Measurements from ENCODE around the gene UTS2R. TPM values are rescaled to one million over a fixed set of nuclear protein-coding genes. Genes with fewer than 3 reads are reported as not detected.
"Not testable (repeated sequence)": the region's sequence is repeated elsewhere in the genome, so short reads cannot be mapped to it uniquely, and the experiment has no call there.

UTS2R gene
- total RNA-seq, 1 donor from 2014 or later: 0.76 TPM

DNA sequence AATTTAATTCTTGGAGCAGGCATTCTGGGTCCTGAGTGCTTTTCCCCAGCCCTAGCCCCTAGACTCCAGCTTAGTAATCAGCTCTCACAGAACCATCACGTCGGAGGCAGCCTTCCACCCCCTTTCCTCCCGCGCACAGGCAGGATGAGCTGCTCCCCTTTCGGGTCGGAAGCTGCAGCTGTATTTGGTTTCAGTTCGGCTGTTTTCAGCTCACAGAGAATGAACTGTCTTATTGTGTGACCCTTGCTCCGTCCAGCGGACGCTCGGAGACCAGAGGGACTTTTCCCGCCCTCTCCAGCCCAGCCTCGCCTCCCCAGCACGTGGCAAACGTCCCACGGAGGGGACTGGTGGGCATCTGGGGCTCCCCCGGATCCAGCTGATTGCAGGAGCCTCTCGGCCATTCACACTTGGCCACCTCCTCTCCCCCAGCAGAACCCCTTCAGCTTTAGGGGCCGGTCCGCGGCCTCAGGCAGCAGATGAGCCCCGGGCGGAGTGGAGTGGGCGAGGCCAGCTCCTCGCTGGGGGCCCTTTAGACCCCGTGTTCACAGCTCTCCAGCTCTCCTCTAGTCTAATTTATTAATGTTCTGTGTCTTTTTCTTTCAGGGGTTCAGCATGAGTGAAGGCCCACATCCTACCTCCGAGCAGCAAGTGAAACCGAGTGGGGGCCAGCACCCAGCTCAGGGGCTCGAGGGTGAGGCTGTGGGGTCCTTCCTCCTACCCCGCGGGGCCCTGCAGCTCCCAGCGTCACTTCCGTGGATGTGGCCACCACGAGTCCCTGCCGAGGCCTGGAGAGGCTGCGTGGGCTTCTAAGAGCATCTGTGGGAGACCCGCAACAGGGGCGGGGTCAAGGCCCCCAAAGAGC, 863 bp upstream of the UTS2R start:
- DNase-seq (ENCODE audit: missing footprints) (peak; percentile 51), ATAC-seq (no peak)
- intact Hi-C loops (cut with DNase I): no loop called here

DNA sequence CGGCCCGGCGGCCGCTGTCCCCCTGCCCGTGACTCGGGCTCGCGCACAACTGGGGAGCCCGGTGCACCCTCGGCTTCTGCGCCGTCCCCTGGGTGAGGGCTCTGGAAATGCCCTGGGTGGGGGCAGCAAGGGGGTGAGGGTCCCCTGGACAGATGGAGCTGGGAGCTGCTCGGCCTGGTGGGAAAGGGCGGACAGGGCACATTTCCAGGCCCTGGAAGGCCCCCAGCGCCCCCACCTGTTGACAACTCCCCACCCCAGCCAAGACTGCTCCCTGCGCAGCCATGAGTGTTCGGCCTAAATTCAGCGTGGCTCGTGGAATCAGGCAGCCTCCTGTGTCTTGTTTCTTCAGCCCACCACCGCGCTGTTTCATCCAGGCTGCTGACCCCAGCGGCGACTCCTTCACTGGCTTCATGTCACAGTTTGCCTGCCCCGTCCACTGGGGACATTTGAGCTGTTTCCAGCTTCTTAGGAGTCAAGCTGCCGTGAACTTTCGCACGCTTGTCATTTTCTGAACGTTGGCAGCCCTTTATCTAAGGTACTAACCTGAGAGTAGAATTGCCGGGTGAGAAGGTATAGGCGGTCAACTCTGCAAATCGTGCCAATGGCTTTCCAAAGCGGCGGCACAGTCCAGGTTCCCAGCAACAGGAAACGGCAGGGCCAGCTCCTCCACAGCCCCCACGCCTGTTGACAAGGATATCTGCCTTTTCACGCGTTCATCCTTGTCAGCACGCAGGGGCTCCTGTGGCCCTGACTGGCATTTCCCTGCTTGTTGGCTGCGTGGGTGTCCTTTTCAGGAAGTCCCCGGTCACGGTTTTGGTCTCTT, 895 bp downstream of the UTS2R start:
- intact Hi-C loops (cut with DNase I): no loop called here
- ATAC-seq (no peak), DNase-seq (ENCODE audit: missing footprints) (peak; percentile 46)

DNA sequence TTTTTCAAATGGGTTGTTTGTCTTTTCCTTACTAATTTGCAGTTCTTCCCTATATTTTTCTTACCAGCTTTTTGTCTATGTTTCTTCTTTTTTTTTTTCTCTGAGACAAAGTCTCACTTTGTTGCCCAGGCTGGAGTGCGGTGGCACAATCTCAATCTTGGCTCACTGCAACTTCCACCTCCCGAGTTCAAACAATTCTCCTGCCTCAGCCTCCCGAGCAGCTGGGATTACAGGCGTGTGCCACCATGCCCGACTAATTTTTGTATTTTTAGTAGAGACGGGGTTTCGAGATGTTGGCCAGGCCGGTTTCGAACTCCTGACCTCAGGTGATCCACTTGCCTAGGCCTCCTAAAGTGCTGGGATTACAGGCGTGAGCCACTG, 1.5 kb downstream of the UTS2R start:
- intact Hi-C loops (cut with DNase I); DNase-seq (ENCODE audit: missing footprints); ATAC-seq: not testable (repeated sequence)

DNA sequence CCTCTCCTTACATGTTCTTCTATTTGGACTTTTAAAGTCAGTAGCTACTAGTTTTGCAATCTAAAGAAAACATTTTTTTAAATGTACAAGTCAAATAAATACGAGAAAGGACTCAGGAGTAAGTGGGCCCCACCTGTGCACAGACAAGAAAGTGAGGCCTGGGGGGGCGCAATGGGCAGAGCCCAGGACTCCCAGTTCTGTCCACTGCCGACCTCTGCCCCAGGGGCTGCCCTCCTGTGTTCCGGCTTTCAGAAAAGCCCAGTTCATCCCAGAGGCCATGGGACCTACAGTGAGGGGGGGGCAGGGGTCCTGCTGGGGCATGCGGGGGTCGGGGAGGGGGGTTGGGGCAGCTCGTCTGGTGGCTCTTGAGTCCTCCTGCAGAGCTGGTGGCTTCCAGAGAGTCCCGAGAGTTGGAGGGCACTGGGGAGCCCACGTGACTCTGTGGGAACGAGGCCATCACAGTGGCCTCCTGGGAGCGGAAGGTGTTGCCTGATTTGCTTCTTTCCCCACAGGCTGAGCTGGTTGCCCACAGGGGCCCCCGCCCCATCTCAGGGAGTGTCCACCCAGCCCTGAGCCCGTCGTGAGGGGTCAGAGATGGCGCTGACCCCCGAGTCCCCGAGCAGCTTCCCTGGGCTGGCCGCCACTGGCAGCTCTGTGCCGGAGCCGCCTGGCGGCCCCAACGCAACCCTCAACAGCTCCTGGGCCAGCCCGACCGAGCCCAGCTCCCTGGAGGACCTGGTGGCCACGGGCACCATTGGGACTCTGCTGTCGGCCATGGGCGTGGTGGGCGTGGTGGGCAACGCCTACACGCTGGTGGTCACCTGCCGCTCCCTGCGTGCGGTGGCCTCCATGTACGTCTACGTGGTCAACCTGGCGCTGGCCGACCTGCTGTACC, 2.4 kb downstream of the UTS2R start:
- no peak for ATAC-seq
- intact Hi-C loops (cut with DNase I): no loop called here
- peak; percentile 51 for DNase-seq (ENCODE audit: missing footprints)

DNA sequence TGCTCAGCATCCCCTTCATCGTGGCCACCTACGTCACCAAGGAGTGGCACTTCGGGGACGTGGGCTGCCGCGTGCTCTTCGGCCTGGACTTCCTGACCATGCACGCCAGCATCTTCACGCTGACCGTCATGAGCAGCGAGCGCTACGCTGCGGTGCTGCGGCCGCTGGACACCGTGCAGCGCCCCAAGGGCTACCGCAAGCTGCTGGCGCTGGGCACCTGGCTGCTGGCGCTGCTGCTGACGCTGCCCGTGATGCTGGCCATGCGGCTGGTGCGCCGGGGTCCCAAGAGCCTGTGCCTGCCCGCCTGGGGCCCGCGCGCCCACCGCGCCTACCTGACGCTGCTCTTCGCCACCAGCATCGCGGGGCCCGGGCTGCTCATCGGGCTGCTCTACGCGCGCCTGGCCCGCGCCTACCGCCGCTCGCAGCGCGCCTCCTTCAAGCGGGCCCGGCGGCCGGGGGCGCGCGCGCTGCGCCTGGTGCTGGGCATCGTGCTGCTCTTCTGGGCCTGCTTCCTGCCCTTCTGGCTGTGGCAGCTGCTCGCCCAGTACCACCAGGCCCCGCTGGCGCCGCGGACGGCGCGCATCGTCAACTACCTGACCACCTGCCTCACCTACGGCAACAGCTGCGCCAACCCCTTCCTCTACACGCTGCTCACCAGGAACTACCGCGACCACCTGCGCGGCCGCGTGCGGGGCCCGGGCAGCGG, 3.2 kb downstream of the UTS2R start:
- intact Hi-C loops (cut with DNase I): no loop called here
- DNase-seq (ENCODE audit: missing footprints) (peak; percentile 66), ATAC-seq (no peak)

DNA sequence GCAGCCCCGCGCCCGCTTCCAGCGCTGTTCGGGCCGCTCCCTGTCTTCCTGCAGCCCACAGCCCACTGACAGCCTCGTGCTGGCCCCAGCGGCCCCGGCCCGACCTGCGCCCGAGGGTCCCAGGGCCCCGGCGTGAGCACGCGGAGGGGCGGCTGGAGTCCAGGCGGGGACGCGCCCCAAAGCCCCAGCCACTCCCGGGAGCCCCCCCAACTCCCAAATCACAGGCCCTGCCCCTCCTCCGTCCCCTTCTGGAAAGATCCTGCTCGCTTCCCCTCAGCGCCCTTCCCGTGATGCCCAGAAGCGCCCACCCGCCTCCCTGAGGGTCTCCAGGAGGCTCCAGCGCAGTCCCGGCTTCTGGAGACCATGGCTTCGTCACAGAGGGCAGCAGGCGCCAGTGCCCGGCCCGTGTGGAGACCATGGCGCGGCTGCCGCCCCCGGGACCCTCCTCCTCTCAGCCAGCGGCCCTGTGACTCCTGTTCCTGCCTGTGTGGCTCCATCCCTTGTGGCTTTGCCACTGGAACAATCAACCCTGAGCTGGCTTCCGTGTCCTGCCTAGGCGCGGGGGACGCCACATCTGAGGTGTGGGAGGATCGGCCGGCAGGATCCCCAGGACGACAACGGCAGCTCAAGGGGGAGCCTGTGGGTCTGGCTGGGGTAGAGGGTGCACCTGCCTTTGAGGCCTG, 3.9 kb downstream of the UTS2R start:
- intact Hi-C loops (cut with DNase I): no loop called here
- ATAC-seq: no peak

DNA sequence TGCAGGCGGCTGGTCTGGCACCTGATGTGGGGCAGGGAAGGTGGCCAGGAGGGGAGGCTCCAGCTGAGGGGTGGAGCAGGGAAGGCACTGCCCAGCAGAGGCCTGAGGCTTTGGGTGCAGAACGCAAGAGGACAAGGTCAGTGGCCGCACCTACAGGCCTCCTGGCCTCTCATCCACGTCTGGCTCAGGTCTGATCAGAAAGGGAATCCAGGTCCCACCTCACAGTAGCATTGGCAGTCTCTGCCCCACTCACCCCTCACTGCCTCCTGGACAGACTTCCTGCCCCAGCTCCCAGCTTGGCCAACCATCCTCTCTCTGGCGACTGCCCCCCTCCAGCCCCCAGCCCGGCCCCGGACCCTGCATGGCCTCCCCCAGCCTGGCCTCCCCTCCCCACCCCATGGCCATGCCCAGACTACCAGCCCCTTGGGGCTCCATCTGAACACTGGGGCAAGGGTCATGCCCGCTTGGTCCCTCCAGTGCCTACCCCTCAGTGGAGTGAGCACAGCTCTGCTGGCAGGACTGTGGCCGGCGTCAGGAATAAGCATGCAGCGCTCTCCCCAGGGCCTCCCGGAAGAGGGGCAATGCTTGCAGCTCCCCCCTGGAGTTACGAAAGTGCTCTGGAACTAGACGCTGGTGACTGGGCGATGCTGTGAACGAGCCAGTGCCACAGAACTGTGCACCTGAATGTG, 4.6 kb downstream of the UTS2R start:
- DNase-seq (ENCODE audit: missing footprints): peak; percentile 57
- no peak for ATAC-seq
- intact Hi-C loops (cut with DNase I): no loop called here

More for the DNA sequence above, 3.9 kb downstream of the UTS2R start:
- DNase-seq (ENCODE audit: missing footprints): peak; percentile 46

DNA sequence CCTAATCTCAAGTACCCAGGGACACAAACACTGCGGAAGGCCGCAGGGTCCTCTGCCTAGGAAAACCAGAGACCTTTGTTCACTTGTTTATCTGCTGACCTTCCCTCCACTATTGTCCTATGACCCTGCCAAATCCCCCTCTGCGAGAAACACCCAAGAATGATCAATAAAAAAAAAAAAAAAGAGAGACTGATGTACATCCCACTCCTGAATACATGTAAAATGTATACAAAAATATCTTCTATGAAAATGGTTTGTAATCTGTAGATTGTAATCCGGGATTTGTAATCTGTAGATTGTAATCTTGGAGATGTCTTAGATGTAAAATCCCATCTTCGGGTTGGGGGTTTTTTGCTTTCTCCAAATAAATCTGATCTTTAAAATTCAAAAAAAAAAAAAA, 5.7 kb downstream of the UTS2R start:
- DNase-seq (ENCODE audit: missing footprints); intact Hi-C loops (cut with DNase I); ATAC-seq: not testable (repeated sequence)

DNA sequence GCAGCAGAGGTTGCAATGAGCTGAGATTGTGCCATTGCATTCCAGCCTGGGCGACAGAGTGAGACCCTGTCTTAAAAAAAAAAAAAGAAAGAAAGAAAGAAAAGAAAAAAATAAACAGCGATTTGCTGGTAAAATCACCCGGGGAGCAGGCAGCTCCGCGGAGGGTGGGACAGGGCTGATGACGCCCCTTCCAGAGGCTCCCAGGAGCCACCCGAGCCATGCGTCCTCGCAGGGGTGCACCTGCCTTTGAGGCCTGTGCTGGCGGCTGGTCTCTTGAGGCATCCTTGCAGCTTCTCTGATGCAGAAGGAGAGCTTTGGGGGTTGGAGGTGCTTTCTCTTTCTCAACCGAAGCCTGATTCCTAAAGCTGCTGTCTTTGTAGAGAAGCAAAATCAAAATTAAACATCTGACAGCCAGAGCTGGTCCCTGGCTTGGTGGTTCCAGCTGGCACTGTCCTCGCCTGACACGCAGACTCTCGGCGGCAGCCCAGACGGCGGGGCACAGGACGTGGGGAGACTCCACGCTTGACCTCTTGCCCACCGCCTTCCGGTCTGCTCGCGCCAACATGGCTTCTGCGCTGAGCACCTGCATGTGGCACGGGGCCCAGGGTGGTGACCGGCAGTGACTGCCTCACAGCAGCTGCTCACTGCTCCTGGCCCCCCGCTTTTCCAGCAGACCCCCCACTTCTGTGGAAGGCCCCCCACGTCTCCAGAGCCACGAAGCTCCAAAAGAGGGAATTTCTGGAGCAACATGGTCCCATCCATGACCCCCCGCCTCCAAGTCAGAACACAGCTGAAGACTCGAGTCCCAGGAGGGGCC, 6.6 kb downstream of the UTS2R start:
- ATAC-seq: no peak
- no peak for DNase-seq (ENCODE audit: missing footprints)
- intact Hi-C loops (cut with DNase I): no loop called here

DNA sequence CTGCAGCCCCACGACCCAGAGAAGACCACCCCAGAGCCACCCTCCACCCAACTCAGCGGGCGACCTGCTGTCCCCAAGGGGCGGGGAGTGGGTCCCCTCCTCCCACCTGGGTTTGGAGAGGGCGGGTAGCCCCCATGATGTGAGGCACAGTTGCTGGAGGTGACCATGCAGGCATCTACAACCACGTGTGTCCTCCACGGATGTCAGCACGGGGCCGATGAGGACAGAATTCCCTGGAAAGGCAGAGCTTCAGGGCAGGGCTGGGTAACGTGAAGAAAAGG, 7.1 kb downstream of the UTS2R start:
- DNase-seq (ENCODE audit: missing footprints): no peak
- intact Hi-C loops (cut with DNase I): no loop called here
- no peak for ATAC-seq

DNA sequence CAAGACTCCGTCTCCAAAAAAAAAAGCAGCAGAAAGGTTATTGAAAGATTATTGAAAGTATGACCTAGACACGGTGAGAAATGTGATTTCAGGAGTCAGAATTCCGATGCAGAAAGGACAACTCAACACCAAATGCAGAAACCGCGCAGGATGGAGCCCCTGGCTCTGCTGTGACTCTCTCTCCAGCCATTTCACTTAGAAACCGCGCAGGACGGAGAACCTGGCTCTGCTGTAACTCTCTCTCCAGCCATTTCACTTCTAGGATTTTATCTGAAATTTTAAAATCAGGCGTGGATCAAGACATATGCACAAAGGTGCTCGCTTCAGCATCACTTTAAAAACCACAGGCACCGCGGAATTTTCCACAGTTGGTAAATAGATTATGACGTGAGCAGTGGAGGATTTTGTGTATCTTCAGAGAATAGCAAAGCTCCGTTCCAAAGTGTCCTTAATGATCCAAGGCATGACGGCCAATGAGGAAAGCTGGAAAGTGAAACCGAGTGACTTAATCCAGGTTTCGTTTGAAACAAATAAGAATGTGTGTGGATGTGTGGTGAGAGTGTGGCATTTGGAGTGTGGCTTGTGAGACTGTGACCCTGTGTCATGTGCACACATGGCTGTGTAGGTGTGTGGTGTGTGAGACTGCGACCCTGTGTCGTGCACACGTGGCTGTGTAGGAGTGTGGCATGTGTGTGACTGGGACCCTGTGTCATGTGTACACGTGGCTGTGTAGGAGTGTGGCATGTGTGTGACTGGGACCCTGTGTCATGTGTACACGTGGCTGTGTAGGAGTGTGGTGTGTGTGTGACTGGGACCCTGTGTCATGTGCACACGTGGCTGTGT, 9.5 kb downstream of the UTS2R start:
- ATAC-seq: no peak
- intact Hi-C loops (cut with DNase I): no loop called here
- DNase-seq (ENCODE audit: missing footprints): no peak

DNA sequence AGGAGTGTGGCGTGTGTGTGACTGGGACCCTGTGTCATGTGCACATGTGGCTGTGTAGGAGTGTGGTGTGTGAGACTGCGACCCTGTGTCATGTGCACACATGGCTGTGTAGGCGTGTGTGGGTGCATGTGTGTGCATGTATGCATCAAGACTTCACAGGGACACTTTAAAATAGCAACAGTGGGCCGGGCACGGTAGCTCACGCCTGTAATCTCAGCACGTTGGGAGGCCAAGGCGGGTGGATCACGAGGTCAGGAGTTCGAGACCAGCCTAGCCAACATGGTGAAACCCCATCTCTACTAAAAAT, 10.1 kb downstream of the UTS2R start:
- ATAC-seq; intact Hi-C loops (cut with DNase I): not testable (repeated sequence)

DNA sequence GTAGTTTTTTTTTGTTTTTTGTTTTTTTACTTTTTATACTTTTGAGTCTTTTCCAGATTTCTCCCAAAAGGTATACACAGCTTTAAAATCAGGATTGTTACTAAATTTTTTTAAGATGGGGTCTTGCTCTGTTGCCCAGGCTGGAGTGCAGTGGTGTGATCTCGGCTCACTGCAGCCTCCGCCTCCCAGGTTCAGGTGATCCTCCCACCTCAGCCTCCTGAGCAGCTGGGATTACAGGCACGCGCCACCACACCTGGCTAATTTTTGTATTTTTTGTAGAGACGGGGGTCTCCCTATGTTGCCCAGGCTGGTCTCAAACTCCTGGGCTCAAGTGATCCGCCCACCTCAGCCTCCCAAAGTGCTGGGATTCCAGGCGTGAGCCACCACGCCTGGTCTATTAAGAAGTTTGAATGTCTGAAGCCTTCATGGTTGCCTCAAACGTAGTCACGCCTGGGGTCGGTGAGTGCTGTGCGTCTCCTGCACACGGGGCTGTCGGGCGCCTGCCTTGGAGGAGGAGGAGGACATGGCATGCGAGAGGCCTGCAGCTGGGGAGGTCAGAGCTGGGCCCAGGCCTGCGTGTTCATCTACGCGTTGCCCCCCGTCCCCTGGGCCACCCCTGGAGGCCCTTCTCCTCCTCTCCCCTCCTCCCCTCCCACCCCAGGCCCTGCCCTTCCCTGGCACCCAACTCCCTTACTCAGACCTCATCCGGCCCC, 10.8 kb downstream of the UTS2R start:
- ATAC-seq; DNase-seq (ENCODE audit: missing footprints); intact Hi-C loops (cut with DNase I): not testable (repeated sequence)

More for the DNA sequence above, 10.1 kb downstream of the UTS2R start:
- DNase-seq (ENCODE audit: missing footprints): not testable (repeated sequence)

DNA sequence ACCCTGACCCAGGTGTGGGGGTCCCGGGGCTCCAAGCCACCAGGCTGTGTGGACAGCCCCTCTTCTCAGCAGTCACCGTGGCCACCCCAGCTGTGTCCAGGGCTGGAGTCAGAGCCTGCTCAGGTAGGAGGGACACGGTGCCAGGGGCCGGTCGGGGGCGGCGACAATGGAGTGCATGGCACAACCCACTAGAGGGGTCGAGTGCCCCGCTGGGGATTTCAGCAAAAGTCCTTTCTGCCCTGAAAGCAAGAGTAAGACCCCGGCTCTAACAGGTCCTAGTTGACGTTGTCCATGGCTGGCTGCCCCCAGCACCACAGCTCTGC, 11.3 kb downstream of the UTS2R start:
- ATAC-seq (no peak), DNase-seq (ENCODE audit: missing footprints) (no peak)
- intact Hi-C loops (cut with DNase I): no loop called here

DNA sequence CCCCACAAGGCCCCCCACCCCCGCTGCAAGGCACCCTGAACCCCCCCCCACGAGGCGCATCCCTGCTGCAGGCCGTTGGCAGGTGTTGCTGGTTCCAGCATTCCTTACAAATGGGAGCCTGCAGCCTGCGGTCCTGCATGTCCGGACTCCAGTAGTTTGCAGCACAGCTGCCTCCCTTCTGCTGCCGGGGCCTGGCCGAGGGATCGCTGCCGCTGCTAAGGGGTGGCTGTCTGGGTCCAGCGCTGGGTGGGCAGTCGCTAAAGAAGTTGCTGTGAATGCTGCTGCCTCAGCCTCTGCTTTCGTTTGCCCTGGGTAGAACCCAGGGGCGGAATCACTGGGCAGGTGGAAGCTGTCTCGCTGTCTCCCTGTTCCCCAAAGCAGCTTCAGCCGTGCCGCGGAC, 11.8 kb downstream of the UTS2R start:
- intact Hi-C loops (cut with DNase I): no loop called here
- ATAC-seq: no peak
- no peak for DNase-seq (ENCODE audit: missing footprints)
